BE2C (cell line): ENCODE results near the gene PTBP1.

Source experiments
- DNase-seq: peaks from one replicate; pipeline ENCODE4 v3.0.0-alpha.2; 2020
- H3K27me3 ChIP-seq: fragments of 250-450 bp; sonication (Bioruptor Pico); 2 replicates; pipeline ENCODE4 v1.5.1; 2020; ENCODE audit warnings: mild to moderate bottlenecking
- H3K36me3 ChIP-seq: fragments of 250-450 bp; sonication (Bioruptor Pico); 2 replicates; pipeline ENCODE4 v1.5.1; 2020; ENCODE audit warnings: mild to moderate bottlenecking
- H3K4me1 ChIP-seq: fragments of 250-450 bp; sonication (Bioruptor Pico); 2 replicates; pipeline ENCODE4 v1.5.1; 2020
- H3K4me3 ChIP-seq: 2 replicates; pipeline ENCODE4 v1.5.1; 2011; ENCODE audit warnings: low read depth, low read length
- H3K9me3 ChIP-seq: fragments of 250-450 bp; sonication (Bioruptor Pico); 2 replicates; pipeline ENCODE4 v1.5.1; 2020
- CTCF ChIP-seq: IDR thresholded peaks from 2 replicates; pipeline ENCODE4 v1.5.1; 2012; ENCODE audit warnings: mild to moderate bottlenecking, low read depth, low read length

PTBP1 gene

GRCh38 chr19:769616-770015 is 27.6 kb upstream of the PTBP1 start:
- H3K4me3 ChIP-seq, result no peak overlapping the region
- no peaks in the 10 kb centered on the region for H3K4me1 ChIP-seq
- no peak for DNase-seq
- H3K9me3 ChIP-seq, result no peaks in the 10 kb centered on the region
- H3K27me3 ChIP-seq, result no peaks in the 10 kb centered on the region
- no peak for TF ChIP-seq CTCF
- no peaks in the 10 kb centered on the region for H3K36me3 ChIP-seq

- no peaks in the 10 kb centered on the region for H3K36me3 ChIP-seq
- peak; percentile 62 for TF ChIP-seq CTCF
- H3K4me3 ChIP-seq, result no peak overlapping the region
- peak; percentile 64 for DNase-seq
- H3K9me3 ChIP-seq, result no peaks in the 10 kb centered on the region
- no peaks in the 10 kb centered on the region for H3K4me1 ChIP-seq
- H3K27me3 ChIP-seq, result no peaks in the 10 kb centered on the region
Measured at GRCh38 chr19:771332-771785, 25.9 kb upstream of the PTBP1 start.

GRCh38 chr19:772063-772462 is 25.2 kb upstream of the PTBP1 start:
- TF ChIP-seq CTCF, result no peak
- Histone ChIP-seq H3K4me1 (no peaks in the 10 kb centered on the region), H3K9me3 (no peaks in the 10 kb centered on the region), H3K36me3 (no peaks in the 10 kb centered on the region), H3K27me3 (no peaks in the 10 kb centered on the region), H3K4me3 (no peak overlapping the region)
- DNase-seq, result no peak

- Histone ChIP-seq H3K4me1 (no peaks in the 10 kb centered on the region), H3K4me3 (no peak overlapping the region), H3K9me3 (no peaks in the 10 kb centered on the region), H3K36me3 (no peaks in the 10 kb centered on the region), H3K27me3 (no peaks in the 10 kb centered on the region)
- DNase-seq, result no peak
- no peak for TF ChIP-seq CTCF
Measured at GRCh38 chr19:772730-773436, 24.4 kb upstream of the PTBP1 start.

- H3K36me3 ChIP-seq, result no peaks in the 10 kb centered on the region
- TF ChIP-seq CTCF, result no peak
- H3K4me3 ChIP-seq, result no peak overlapping the region
- no peaks in the 10 kb centered on the region for H3K9me3 ChIP-seq
- no peaks in the 10 kb centered on the region for H3K4me1 ChIP-seq
- no peak for DNase-seq
- no peaks in the 10 kb centered on the region for H3K27me3 ChIP-seq
Measured at GRCh38 chr19:776549-776948, 20.7 kb upstream of the PTBP1 start.

- Histone ChIP-seq H3K4me3 (no peak overlapping the region), H3K36me3 (no peaks in the 10 kb centered on the region), H3K27me3 (no peaks in the 10 kb centered on the region), H3K4me1 (no peaks in the 10 kb centered on the region), H3K9me3 (no peaks in the 10 kb centered on the region)
- DNase-seq, result no peak
- no peak for TF ChIP-seq CTCF
Measured at GRCh38 chr19:778910-779653, 18.2 kb upstream of the PTBP1 start.
